Effector CD8-positive, alpha-beta T cell (primary cell): Measurements from ENCODE around the gene PHKB.
"Not testable (repeated sequence)": the region's sequence is repeated elsewhere in the genome, so short reads cannot be mapped to it uniquely, and the experiment has no call there.

Experiments used
- DNase-seq: peaks from one replicate; lab custom pipeline; 2025; lab: John Stamatoyannopoulos, UW

The PHKB gene

DNA sequence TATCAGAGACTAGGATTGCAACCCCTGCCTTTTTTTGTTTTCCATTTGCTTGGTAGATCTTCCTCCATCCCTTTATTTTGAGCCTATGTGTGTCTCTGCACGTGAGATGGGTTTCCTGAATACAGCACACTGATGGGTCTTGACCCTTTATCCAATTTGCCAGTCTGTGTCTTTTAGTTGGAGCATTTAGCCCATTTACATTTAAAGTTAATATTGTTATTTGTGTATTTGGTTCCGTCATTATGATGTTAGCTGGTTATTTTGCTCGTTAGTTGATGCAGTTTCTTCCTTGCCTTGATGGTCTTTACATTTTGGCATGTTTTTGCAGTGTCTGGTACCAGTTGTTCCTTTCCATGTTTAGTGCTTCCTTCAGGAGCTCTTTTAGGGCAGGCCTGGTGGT lies 220.4 kb downstream of the PHKB start:
- not testable (repeated sequence) for DNase-seq

DNA sequence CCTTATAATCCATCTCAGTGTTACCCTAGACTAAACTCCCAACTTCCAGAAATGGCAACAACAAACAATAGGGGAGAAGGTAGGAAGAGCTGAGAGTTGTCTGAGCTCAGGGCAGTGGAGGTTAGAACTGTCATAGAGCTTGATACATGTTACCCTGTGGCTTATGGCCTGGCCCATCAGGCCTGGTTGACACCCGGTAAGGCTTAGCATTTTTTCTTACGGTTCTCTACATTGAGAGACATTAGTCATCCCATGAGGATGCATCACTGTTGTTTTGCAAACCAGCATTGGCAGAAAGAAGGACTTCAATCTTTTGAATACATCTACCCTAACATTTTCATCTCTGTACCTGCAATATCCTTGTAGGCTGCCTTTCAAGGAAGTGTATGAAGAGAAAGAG lies 226.6 kb downstream of the PHKB start:
- no peak for DNase-seq

DNA sequence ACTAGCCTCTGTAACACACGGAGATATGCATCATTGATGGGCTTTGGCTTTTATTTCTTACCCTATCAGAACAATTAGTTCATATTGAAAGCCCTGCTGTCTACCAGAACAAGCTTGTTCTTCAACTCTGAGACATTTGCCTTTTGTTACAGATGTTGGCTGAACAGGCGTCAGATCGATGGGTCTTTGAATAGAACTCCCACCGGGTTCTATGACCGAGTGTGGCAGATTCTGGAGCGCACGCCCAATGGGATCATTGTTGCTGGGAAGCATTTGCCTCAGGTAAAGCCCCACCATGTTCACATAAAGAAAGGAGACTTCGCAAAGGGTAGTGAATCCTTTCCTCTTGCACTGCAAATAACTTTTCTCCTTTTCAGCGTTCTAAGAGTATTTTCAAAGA lies 232.1 kb downstream of the PHKB start:
- no peak for DNase-seq

DNA sequence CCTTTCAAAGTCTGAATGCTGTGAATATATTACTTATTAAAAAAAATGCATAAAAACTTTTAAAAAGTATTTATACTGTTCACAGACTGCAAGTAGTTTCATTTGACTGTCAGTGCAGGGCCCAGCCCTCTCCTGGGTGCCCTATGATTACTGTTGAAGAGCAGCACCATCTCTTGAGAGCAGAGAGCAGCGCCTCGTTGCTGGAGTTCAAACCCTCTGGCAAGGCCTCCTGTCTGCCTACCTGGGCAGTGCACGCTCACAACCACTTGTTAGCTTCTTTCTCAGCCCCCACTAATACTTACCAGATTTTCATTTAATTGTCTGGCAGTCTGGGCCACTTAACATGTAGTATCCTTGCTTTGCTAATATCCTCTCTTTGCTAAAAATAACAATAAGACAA lies 233.4 kb downstream of the PHKB start:
- DNase-seq: no peak

DNA sequence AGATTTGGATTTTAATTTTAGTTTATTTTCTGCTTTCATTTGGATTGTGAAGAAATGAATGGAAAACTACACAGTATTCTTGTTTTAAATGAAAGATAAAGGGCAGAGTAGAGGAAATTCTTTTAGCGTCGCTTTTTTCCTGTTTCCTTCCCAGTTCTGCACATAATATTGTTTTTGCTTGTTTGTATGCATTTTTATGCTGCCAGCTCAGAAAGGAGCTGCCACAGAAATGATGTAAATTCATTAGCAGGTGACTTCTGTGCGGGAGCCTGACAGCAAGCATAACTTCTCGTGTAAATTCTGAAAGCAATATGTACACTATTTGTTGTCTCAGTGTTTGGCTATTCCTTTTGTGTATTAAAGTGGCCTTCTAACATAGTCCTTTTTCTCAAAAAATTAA lies 234.6 kb downstream of the PHKB start:
- DNase-seq: no peak

DNA sequence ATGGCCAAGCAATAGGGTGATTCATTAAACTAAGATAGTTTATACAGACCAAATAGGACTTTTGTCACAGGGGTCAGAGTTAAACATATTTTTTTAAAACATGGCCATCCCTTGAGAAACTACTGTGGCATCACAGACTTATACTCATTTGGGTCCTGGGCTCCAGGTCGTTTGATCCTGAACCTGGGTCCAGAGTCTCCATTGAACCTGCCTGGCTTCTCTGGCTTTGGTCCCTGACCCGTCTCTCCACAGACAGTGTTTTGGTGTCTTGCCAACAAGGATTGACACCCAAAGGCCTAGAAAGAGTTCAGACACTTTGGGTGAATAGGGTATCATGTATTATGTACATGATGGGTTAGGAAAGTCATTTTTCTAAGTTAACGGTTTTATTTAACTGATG lies 236.7 kb downstream of the PHKB start:
- no peak for DNase-seq

DNA sequence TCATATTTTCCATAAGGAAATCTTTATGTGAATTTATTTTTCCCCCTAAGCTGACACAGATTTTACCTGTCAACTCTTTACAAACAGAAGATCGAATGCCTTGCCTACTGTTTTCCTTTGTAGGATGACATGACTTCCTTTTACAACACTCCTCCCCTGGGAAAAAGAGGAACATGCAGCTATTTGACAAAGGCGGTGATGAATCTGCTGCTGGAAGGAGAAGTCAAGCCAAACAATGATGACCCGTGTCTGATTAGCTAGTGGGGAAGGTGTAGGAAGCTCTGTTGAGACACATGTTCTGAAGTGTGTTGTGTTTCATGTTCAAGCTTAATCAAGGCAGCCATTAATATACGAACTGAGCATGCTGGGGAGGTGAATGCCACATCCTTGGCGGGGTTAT lies 238.0 kb downstream of the PHKB start:
- no peak for DNase-seq

DNA sequence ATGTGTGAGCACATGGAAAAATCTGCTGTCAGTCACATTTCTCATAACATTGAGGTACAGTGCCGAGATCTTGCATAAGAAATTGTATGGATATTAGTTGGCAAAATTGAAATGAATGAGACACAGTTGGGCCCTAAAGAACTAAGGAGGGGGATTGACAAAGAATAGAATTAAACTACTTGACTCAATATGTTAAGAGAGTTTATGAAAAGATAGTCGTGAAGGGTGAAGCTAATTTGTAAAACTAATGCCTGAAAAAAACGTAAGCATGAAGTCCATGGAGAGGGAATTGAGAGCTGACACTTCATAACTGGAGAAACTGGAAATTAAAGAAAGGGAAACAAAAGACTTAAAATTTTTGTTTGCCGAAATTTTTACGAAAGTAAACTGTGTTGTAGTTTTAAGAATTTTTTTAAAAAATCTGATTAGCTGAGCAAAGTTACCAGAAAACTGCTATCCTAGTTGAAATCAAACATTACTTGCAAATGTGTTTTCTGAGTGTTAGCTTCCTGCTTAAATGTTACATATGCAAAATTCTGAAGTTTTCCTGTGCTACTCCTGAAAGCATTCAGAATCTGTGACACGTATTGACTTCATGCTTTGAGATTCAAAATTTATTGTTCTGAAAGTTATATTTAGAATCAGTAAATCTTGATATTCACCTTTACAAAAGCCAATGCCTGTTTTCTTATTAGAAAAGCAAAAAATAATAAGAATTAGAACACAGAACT lies 239.9 kb downstream of the PHKB start:
- no peak for DNase-seq

DNA sequence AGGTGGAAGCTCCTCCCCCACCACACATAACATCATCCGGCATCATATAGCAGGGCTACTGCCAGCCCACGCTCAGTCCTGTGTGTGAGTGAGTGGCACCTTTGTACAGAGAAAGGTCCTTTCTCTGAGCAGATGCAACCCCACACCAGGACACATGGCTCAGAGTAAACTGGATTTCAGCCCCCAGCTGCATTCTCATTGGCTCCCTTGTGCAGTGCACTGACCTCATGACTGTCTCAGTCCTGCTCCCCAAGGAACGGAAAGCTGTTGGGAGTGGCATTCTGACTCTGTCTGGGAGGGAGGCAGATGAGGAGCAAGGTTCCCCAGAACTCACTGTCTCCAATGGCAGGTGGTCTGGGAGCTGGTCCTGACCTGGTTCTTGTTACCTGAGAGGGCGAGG lies 244.1 kb downstream of the PHKB start:
- no peak for DNase-seq

DNA sequence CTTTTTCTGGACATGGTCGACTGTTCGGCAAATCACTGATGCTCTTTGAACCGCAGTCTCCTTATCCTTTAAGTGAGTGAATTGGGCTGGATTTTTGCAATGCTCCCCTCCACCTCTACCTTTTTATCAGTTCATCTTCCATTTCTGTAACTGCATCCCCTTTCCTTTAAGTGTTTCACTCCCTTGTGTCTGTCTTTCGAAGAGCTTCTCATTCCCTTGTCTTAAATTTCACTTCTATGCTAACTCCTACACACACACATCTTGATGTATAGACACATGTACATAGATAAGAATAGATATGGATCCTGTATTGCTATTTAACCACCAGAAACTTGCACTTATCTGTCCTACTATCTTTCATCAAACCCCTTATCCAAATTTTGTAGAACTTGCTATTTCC lies 250.7 kb downstream of the PHKB start:
- DNase-seq: no peak

DNA sequence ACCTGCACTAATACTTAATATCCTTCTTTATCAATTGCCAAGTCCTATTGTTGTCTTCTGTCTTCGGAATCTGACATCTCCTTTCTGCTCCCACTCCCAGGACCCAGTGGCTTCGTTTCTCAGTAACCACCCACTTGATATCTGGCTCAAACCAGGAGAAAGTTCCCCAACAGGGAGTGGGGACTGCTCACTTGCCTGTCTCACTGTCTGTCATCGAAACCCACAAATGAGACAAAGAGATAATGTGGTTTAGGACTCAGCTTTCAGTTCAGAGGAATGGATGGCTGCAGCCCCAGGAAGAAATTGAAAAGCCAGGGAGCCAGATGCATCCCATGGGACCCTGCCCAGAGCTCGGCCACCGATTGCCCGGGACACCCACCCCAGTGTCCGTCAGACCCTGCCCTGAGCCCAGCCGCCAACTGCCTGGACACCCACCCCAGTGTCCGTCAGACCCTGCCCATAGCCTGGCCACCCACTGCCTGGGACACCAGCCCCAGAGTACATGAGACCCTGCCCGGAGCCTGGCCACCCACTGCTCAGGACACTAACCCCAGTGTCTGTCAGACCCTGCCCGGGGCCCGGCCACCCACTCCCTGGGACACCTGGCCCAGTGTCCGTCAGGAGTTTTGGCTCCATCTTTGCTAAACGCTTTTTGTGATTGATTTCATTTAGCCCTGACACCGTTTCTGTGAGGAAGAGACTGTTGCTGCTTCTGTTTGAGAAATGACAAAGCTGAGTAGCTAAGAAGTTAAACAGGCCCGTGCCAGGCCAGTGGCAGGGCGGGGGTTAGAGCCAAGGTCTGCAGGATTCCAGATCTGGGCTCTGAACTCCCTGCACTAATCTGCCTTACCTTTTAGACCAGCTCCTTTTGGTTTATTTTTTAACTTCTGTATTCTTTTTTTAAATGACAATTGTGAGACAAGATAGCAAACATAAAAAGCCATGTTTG lies 251.4 kb downstream of the PHKB start:
- DNase-seq: no peak

DNA sequence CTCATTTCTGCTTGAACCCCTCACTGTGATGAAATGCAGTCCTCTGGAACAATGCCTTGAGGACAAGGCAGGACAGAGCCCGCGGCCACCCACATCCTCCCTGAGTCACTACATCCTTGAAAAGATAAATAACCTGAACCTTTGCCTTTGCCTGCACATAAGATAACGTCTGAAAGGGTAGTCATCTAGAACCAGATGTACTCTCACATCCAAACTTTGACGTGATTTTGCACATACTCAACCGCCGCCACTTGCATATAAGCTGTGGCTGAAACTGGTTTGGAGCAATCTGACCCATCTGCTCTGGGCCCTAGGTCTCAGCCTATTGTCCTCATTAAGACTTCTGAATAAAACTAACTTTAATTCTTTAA lies 252.1 kb downstream of the PHKB start:
- DNase-seq: no peak

DNA sequence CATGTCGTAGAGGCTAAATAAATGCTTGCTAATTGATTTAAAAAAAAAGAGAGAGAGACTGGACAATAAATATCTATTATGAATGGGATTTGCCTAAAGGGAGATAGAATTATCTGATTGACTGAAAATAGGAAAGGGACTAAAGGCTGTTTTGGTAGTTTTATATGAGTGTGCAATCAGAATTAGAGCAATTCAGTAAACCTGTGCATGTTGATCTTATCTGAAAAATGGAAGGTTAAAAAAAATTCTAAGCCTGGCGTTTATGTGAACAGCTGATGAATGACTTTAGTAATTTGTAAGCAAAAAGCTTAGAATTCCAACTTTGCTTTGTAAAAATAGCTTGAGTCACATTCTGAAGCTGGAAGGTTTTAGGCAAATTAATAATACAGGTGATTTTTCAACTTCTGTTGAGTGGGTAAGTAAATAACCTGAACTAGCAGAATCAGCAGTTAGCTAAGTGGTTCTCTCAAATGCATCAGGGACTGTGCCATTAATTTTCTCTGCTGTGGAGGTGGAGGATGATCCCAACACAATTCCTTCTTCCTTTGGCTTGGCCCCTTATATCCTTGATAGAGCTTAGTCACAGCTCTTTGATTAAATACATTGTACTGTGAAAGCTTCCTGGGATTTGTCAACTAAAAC lies 254.4 kb downstream of the PHKB start:
- DNase-seq: no peak

DNA sequence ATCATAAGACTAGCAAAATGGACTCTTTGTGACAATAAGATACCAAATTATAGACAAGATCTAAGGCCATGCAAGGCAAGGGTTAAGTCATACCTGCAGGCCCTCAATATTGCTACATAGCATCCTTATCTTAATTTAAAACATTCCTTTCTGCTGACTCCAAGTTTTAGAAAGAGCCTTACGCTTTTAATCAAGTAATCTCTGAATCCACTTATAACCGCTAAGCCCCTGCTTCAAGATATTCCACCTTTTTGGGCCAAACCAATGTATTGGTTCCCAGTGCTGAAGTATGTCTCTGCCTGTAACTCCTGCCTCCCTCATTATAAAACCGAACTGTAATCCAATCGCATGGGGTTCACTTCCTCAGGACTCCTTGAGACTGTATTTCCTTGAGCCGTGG lies 255.4 kb downstream of the PHKB start:
- no peak for DNase-seq

DNA sequence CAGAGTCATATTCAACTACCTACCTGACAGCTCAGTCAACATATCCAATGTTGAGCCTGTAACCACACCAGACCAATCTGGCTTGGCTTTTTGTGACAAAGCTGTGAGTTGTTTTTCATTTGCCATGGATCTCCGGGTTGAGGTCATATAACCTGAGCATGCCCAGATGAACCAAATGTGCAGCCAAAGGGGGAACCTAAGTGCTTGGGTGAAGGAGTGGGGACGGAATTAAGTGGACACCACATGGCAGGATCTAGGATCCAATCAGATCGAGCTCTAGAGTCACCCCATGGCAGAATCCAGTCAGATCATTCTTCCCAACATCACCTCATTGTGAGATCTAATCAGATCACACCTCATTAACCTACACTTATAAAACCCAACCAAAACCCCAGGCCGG lies 258.6 kb downstream of the PHKB start:
- DNase-seq: no peak

DNA sequence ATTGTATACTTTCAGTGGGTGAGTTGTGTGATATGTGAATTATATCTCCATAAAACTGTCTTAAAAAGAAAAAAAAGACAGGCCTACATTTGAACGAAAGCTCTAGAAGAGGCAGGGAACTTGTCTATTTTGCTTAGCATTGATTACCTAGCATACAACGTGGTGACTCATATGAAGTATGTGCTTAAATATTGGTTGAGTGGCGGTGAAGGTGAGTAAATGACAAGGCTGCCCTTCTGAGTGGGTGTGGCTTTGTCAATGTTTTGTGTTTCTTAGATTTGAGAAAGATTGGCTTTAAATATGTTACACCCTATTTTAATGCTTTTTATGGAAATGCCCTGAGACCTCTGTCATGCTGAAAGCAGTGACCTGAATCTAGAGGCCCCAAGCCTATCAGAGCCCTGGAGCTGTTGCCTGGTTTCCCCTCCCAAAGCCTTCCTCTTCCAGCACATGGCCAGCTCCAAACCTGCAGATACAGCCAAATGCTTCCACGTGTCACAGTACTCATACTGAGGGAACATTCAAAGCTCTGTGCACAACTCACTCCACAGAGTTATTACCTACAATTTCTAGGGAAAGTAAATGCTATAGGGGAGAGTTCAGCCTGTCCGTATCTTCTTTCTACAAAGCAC lies 260.0 kb downstream of the PHKB start:
- DNase-seq: no peak

DNA sequence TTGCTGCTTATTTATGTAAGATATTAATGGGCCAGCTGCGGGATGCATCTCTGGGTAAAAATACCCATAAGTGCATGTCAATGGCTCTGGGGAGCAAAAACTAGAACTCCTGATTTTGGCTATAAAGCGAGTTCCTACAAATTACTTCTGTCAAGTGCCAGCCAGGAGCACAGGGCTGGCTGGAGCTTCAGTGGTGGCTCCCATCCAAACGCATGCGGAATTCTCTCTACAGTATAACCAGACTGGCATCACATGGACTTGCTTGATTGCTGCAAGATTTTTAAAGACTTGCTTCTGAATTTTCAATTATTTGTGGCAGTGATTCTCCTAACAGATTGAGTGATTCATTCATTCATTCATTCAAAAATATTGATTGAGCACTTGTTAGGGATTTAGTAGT lies 260.9 kb downstream of the PHKB start:
- DNase-seq: no peak

DNA sequence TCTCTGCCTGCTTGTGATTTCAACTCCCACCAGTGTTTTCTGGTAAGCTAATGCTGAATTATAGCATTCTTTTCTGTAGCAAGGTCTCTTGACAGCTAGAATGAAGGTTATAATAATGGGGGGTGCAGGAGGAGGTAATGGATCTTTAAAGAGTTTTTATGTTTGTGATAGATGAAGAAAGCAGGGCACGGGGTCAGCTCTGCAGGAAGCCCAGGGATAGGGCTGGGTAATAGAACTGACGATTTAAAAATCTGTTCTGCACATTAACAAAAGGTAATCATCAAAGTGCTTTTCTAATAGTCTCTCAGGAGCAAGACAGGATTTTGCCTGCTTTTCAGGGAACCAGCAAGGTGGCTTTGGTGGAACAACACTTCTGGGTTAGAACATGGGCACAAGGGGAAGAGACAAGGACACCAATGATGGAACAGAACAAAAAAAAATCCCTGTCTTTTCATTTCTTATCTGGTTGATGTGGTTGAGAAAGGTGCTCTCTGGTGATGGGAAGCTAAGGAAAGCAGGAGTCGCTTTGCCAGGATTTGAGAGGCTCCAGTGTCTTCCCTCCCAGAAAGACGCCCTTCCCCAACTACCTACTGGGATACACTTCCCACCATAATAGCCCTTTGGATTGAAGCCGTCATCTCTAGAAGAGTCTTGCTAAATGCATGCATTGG lies 263.1 kb downstream of the PHKB start:
- DNase-seq: no peak

DNA sequence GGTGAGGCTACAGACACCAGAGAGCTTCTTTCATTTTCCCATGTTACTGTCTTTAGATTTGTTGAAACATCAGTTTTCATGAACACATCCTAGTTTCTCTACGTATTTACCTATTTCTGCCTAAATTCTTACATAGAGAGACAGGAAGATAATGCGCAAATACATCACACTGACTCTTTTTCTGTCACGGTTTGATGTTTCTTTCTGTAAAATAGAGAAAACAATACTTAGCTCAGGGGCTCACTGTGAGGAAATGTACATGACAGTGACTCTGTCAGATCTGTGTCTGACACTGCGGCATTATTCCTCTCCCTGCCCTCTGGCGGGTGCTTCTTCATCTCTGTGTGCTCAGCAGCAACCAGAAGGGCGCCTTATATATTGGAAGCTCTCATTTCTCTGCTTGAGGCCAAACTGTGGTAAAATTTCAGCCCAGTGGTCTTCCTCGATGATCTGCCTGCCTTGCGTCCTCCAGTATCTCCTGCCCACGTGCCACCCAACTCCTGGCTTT lies 264.1 kb downstream of the PHKB start:
- DNase-seq: no peak

DNA sequence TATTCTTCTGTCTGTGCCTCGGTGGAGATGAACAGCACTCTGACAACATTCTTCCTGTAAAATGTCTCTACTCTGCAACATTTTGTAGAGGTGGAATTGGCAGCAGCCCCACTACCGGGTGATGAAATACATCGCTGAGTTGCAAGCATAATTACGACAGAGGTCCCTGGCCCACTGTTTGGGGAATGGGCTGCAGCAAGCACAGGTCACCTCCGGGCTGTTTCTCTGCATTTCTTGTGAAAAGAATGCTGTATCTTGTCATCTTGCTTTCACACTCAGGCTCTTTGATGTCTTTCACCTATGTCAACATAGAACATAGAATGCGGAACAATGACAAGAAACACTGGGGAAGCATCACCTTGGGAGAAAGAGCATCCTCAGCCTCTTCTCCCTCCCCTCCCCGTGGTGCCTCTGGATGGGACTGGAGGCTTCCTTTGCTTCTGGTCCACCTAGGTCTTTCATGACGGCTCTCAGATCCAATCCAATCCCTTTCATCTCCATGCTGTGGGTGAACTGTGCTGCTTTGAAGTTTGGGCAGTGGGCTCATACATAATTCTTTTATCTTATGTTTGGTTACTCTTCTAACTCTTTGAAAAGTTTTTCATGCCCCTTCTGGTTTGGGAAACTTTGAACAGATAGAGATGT lies 265.0 kb downstream of the PHKB start:
- DNase-seq: no peak

DNA sequence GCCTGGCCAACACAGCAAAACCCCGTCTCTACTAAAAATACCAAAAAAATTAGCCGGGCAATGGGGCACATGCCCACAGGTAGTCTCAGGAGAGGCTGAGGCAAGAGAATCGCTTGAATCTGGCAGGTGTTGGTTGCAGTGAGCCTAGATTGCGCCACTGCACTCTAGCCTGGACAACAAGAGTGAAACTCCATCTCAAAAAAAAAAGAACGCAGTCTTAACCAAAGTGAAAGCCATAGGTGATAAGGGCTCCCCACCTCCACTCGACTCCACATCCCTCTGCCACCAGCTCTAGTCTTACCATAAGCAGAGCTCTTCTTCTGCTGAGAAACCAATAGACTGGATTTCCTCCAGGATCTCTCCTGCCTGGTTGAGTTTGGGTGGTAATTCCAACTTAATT lies 266.0 kb downstream of the PHKB start:
- DNase-seq: no peak
